ENCODE data around the gene SFT2D3. TPM values are rescaled to one million over a fixed set of nuclear protein-coding genes. Genes with fewer than 3 reads are reported as not detected.
A peak's percentile ranks its signal among the peaks of the same experiment; 100 is the strongest.
"Not testable (repeated sequence)": the region's sequence is repeated elsewhere in the genome, so short reads cannot be mapped to it uniquely, and the experiment has no call there.

Gene SFT2D3
- total RNA-seq, 1 experiment from 2014 or later: 5.6 TPM

DNA sequence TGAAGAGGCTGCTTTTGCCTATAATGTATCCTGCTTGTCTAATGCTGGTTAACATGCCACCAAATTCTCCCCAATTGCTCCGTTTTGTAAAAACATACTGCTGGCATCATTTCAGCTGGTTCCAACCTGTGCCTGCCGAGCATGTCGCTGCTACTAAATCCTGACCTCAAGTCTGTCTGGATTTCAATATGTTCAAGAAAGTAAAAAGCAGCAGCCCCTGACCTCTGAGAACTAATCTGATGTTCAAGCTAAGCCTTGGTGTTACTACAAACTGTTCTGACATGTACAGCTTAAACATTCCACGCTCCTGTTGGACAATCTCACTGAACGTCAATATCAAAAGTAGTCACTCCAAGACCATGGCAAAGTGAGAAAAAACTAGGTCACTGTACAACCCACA, 46.3 kb downstream of the SFT2D3 start:
- ATAC-seq (no peak), DNase-seq (ENCODE audit: low read depth, low spot score) (no peak)
- ChIA-PET POLR2A (no interaction called here), CTCF (no interaction called here)
- no peak overlapping the region for H3K4me3 ChIP-seq (ENCODE audit: low read depth in 2 of 2, low read length in 2 of 2)
- no peak overlapping the region for H3K27ac ChIP-seq (ENCODE audit: low read length)
- no peaks in the 10 kb centered on the region for H3K4me1 ChIP-seq (ENCODE audit: control insufficient read depth, insufficient read depth, low read length)
- H3K9me3 ChIP-seq (ENCODE audit: control insufficient read depth, insufficient read depth, low read depth, low read length): no peaks in the 10 kb centered on the region
- in situ Hi-C loops (cut with HindIII; ENCODE audit: low pct_unique_long_range_greater_than_20kb, low sequenced_read_pairs) (no loop called here), intact Hi-C loops (cut with micrococcal nuclease; ENCODE audit: unreplicated experiment) (no loop called here)
- H3K36me3 ChIP-seq (ENCODE audit: control insufficient read depth, insufficient read depth, low read length): peaks cover 3% of the 10 kb centered on the region; the same call in 1 of the 2 replicates
- TF ChIP-seq, protein P1, sequence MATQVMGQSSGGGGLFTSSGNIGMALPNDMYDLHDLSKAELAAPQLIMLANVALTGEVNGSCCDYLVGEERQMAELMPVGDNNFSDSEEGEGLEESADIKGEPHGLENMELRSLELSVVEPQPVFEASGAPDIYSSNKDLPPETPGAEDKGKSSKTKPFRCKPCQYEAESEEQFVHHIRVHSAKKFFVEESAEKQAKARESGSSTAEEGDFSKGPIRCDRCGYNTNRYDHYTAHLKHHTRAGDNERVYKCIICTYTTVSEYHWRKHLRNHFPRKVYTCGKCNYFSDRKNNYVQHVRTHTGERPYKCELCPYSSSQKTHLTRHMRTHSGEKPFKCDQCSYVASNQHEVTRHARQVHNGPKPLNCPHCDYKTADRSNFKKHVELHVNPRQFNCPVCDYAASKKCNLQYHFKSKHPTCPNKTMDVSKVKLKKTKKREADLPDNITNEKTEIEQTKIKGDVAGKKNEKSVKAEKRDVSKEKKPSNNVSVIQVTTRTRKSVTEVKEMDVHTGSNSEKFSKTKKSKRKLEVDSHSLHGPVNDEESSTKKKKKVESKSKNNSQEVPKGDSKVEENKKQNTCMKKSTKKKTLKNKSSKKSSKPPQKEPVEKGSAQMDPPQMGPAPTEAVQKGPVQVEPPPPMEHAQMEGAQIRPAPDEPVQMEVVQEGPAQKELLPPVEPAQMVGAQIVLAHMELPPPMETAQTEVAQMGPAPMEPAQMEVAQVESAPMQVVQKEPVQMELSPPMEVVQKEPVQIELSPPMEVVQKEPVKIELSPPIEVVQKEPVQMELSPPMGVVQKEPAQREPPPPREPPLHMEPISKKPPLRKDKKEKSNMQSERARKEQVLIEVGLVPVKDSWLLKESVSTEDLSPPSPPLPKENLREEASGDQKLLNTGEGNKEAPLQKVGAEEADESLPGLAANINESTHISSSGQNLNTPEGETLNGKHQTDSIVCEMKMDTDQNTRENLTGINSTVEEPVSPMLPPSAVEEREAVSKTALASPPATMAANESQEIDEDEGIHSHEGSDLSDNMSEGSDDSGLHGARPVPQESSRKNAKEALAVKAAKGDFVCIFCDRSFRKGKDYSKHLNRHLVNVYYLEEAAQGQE (IDR thresholded peaks at IDR 0.05; ENCODE audit: insufficient read depth in 1 of 2, low read depth in 2 of 2, low read length in 1 of 2): no peak
- no peak for TF ChIP-seq SIN3A (IDR thresholded peaks at IDR 0.05; ENCODE audit: borderline replicate concordance, insufficient read depth, low read depth, low read length)
- TF ChIP-seq, protein P2, sequence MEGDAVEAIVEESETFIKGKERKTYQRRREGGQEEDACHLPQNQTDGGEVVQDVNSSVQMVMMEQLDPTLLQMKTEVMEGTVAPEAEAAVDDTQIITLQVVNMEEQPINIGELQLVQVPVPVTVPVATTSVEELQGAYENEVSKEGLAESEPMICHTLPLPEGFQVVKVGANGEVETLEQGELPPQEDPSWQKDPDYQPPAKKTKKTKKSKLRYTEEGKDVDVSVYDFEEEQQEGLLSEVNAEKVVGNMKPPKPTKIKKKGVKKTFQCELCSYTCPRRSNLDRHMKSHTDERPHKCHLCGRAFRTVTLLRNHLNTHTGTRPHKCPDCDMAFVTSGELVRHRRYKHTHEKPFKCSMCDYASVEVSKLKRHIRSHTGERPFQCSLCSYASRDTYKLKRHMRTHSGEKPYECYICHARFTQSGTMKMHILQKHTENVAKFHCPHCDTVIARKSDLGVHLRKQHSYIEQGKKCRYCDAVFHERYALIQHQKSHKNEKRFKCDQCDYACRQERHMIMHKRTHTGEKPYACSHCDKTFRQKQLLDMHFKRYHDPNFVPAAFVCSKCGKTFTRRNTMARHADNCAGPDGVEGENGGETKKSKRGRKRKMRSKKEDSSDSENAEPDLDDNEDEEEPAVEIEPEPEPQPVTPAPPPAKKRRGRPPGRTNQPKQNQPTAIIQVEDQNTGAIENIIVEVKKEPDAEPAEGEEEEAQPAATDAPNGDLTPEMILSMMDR (IDR thresholded peaks at IDR 0.05): no peak
- TF ChIP-seq POLR2AphosphoS5 (IDR thresholded peaks at IDR 0.05; ENCODE audit: low read depth, low read length): no peak
- no peak for TF ChIP-seq TCF7L2 (IDR thresholded peaks at IDR 0.05; ENCODE audit: low read depth, low read length)
- BruUV-seq (replicated peaks): TSS peak; percentile 42
- no peaks in the 10 kb centered on the region for H3K27me3 ChIP-seq (ENCODE audit: control insufficient read depth, insufficient read depth, low read length)

DNA sequence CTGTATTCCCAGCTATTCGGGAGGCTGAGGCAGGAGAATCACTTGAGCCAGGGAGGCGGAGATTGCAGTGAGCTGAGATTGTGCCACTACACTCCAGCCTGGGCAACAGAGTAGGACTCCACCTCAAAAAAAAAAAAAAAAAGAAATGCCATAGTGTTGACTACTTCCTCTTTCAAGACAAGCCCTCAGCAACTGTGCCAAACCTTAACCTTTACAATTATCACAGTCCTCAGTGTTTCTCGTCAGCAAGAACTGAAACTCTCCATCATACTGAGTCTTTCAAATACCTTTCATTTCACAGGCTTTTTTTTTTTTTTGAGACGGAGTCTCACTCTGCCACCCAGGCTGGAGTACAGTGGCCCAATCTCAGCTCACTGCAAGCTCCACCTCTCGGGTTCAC, 48.2 kb downstream of the SFT2D3 start:
- H3K27me3 ChIP-seq (ENCODE audit: control insufficient read depth, insufficient read depth, low read length); BruUV-seq (replicated peaks); H3K27ac ChIP-seq (ENCODE audit: low read length); POLR2A ChIA-PET; CTCF ChIA-PET; H3K4me3 ChIP-seq (ENCODE audit: low read depth in 2 of 2, low read length in 2 of 2); intact Hi-C loops (cut with micrococcal nuclease; ENCODE audit: unreplicated experiment); H3K4me1 ChIP-seq (ENCODE audit: control insufficient read depth, insufficient read depth, low read length); in situ Hi-C loops (cut with HindIII; ENCODE audit: low pct_unique_long_range_greater_than_20kb, low sequenced_read_pairs); H3K9me3 ChIP-seq (ENCODE audit: control insufficient read depth, insufficient read depth, low read depth, low read length); ATAC-seq; H3K36me3 ChIP-seq (ENCODE audit: control insufficient read depth, insufficient read depth, low read length); DNase-seq (ENCODE audit: low read depth, low spot score): not testable (repeated sequence)

DNA sequence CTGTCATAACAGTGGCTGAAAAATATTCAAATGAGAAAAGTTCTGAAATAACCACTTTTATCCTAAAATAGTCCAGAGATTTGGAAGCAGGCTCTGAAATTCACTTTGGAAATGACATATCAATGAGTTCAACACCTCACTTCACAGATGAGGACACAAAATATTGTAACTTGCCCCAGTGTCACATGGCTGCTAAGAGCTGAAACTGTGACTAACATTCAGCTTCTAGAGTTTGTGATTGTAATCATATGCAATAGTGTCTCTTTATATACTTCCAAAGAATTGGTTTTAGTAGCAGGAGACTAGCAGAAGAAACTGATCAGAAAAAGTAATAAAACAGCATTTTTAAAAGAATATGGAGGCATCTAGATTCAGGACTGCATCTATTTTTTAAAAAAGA, 52.1 kb downstream of the SFT2D3 start:
- intact Hi-C loops (cut with micrococcal nuclease; ENCODE audit: unreplicated experiment): no loop called here
- in situ Hi-C loops (cut with HindIII; ENCODE audit: low pct_unique_long_range_greater_than_20kb, low sequenced_read_pairs): no loop called here
- TF ChIP-seq SIN3A (IDR thresholded peaks at IDR 0.05; ENCODE audit: borderline replicate concordance, insufficient read depth, low read depth, low read length) (no peak), POLR2AphosphoS5 (IDR thresholded peaks at IDR 0.05; ENCODE audit: low read depth, low read length) (no peak), TCF7L2 (IDR thresholded peaks at IDR 0.05; ENCODE audit: low read depth, low read length) (no peak)
- TF ChIP-seq, protein P2 (IDR thresholded peaks at IDR 0.05): no peak
- TF ChIP-seq, protein P1 (IDR thresholded peaks at IDR 0.05; ENCODE audit: insufficient read depth in 1 of 2, low read depth in 2 of 2, low read length in 1 of 2): no peak
- Histone ChIP-seq H3K27me3 (ENCODE audit: control insufficient read depth, insufficient read depth, low read length) (no peaks in the 10 kb centered on the region), H3K4me3 (ENCODE audit: low read depth in 2 of 2, low read length in 2 of 2) (no peak overlapping the region), H3K36me3 (ENCODE audit: control insufficient read depth, insufficient read depth, low read length) (no peaks in the 10 kb centered on the region), H3K4me1 (ENCODE audit: control insufficient read depth, insufficient read depth, low read length) (no peaks in the 10 kb centered on the region), H3K27ac (ENCODE audit: low read length) (no peak overlapping the region), H3K9me3 (ENCODE audit: control insufficient read depth, insufficient read depth, low read depth, low read length) (no peaks in the 10 kb centered on the region)
- POLR2A ChIA-PET: no interaction called here
- CTCF ChIA-PET: no interaction called here
- DNase-seq (ENCODE audit: low read depth, low spot score) (no peak), ATAC-seq (no peak)
- no TSS peak for BruUV-seq (replicated peaks)
